ENCODE measurements around the gene GLDN. TPM values are rescaled to one million over a fixed set of nuclear protein-coding genes. Genes with fewer than 3 reads are reported as not detected.

GLDN gene
- total RNA-seq, 2 donors from 2014 or later, result 1.5 to 9.1 TPM

- peak; percentile 67 to 82 for ATAC-seq
- intact Hi-C loops (cut with DNase I), result no loop called here
- DNase-seq, result no peak
Observed at GRCh38 chr15:51349156-51349844, 7.8 kb downstream of the GLDN start.

GRCh38 chr15:51350723-51351122, 9.3 kb downstream of the GLDN start:
- DNase-seq (no peak), ATAC-seq (no peak)
- intact Hi-C loops (cut with DNase I), result no loop called here

GRCh38 chr15:51353976-51354375, 12.5 kb downstream of the GLDN start:
- DNase-seq, result no peak
- intact Hi-C loops (cut with DNase I), result no loop called here
- ATAC-seq, result no peak

GRCh38 chr15:51355096-51355495, 13.6 kb downstream of the GLDN start:
- no peak for DNase-seq
- no peak for ATAC-seq
- intact Hi-C loops (cut with DNase I), result no loop called here

GRCh38 chr15:51356147-51356546, 14.7 kb downstream of the GLDN start:
- intact Hi-C loops (cut with DNase I), result no loop called here
- DNase-seq, result no peak
- ATAC-seq, result no peak

- DNase-seq, result no peak
- intact Hi-C loops (cut with DNase I), result no loop called here
Observed at GRCh38 chr15:51356983-51357382, 15.5 kb downstream of the GLDN start.

GRCh38 chr15:51359981-51360380, 18.5 kb downstream of the GLDN start:
- ATAC-seq (no peak), DNase-seq (no peak)
- intact Hi-C loops (cut with DNase I), result no loop called here

More at GRCh38 chr15:51356983-51357382, 15.5 kb downstream of the GLDN start:
- ATAC-seq, result no peak

- intact Hi-C loops (cut with DNase I), result no loop called here
- ATAC-seq (no peak), DNase-seq (no peak)
Observed at GRCh38 chr15:51363383-51363782, 21.9 kb downstream of the GLDN start.

GRCh38 chr15:51365417-51365816, 24.0 kb downstream of the GLDN start:
- intact Hi-C loops (cut with DNase I), result no loop called here
- ATAC-seq (no peak), DNase-seq (no peak)

- intact Hi-C loops (cut with DNase I), result no loop called here
- DNase-seq (no peak), ATAC-seq (no peak)
Observed at GRCh38 chr15:51366071-51366470, 24.6 kb downstream of the GLDN start.

GRCh38 chr15:51366920-51367319, 25.5 kb downstream of the GLDN start:
- intact Hi-C loops (cut with DNase I), result no loop called here
- peak; percentile 64 to 75 for ATAC-seq
- DNase-seq, result peak; percentile 55

GRCh38 chr15:51367322-51367976, 26.0 kb downstream of the GLDN start:
- DNase-seq, result no peak
- intact Hi-C loops (cut with DNase I), result no loop called here
- peak; percentile 52 to 68 for ATAC-seq

GRCh38 chr15:51368307-51368706, 26.9 kb downstream of the GLDN start:
- DNase-seq (no peak), ATAC-seq (no peak)
- intact Hi-C loops (cut with DNase I), result no loop called here

- ATAC-seq (no peak), DNase-seq (no peak)
- intact Hi-C loops (cut with DNase I), result no loop called here
Observed at GRCh38 chr15:51368751-51369450, 27.4 kb downstream of the GLDN start.

GRCh38 chr15:51369451-51369761, 28.0 kb downstream of the GLDN start:
- intact Hi-C loops (cut with DNase I), result no loop called here
- DNase-seq, result no peak
- no peak for ATAC-seq

- intact Hi-C loops (cut with DNase I), result no loop called here
- DNase-seq (no peak), ATAC-seq (peak in 1 of 2 donors; percentile 42)
Observed at GRCh38 chr15:51371266-51371665, 29.8 kb downstream of the GLDN start.

GRCh38 chr15:51374131-51374530, 32.7 kb downstream of the GLDN start:
- intact Hi-C loops (cut with DNase I), result no loop called here
- ATAC-seq (no peak), DNase-seq (no peak)

- DNase-seq (no peak), ATAC-seq (no peak)
- intact Hi-C loops (cut with DNase I), result no loop called here
Observed at GRCh38 chr15:51375966-51376640, 34.6 kb downstream of the GLDN start.

- ATAC-seq, result no peak
- no peak for DNase-seq
- intact Hi-C loops (cut with DNase I), result no loop called here
Observed at GRCh38 chr15:51377038-51377786, 35.8 kb downstream of the GLDN start.

All from left cardiac atrium (tissue), 4 donors.